ENCODE data around the gene FGF1. TPM values are rescaled to one million over a fixed set of nuclear protein-coding genes. Genes with fewer than 3 reads are reported as not detected.

FGF1 gene
- total and polyA plus RNA-seq, 9 donors = 5.5 to 12.1 (median 7.1) TPM

- Histone ChIP-seq H3K9me3 (replicated peaks; ENCODE audit: control insufficient read depth, low read depth, low read length) (no peaks in the 10 kb centered on the region), H3K36me3 (ENCODE audit: control insufficient read depth, insufficient read depth, low read length) (no peaks in the 10 kb centered on the region), H3K4me1 (ENCODE audit: control insufficient read depth, insufficient read depth, low read length) (peaks cover 21% of the 10 kb centered on the region), H3K27ac (ENCODE audit: low read length) (no peak overlapping the region), H3K4me3 (ENCODE audit: low read length) (no peak overlapping the region), H3K27me3 (ENCODE audit: control insufficient read depth, insufficient read depth, low read length) (no peaks in the 10 kb centered on the region)
- WGBS (ENCODE audit: insufficient coverage) = 76% methylated on average over 3 of the region's 8 CpGs
- no peak for DNase-seq
Measured at GRCh38 chr5:142719836-142720370, 34.0 kb upstream of the FGF1 start.

GRCh38 chr5:142717582-142718215, 31.8 kb upstream of the FGF1 start:
- Histone ChIP-seq H3K27ac (ENCODE audit: low read length) (peak overlapping the region; percentile 43), H3K27me3 (ENCODE audit: control insufficient read depth, insufficient read depth, low read length) (no peaks in the 10 kb centered on the region), H3K36me3 (ENCODE audit: control insufficient read depth, insufficient read depth, low read length) (no peaks in the 10 kb centered on the region), H3K9me3 (replicated peaks; ENCODE audit: control insufficient read depth, low read depth, low read length) (no peaks in the 10 kb centered on the region), H3K4me3 (ENCODE audit: low read length) (no peak overlapping the region), H3K4me1 (ENCODE audit: control insufficient read depth, insufficient read depth, low read length) (peaks cover 18% of the 10 kb centered on the region)
- WGBS (ENCODE audit: insufficient coverage) = 71% methylated on average over 9 of the region's 11 CpGs
- DNase-seq = peak; percentile 88

- 49% methylated on average over 3 of the region's 6 CpGs for WGBS (ENCODE audit: insufficient coverage)
- no peaks in the 10 kb centered on the region for H3K9me3 ChIP-seq (replicated peaks; ENCODE audit: control insufficient read depth, low read depth, low read length)
- no peaks in the 10 kb centered on the region for H3K27me3 ChIP-seq (ENCODE audit: control insufficient read depth, insufficient read depth, low read length)
- H3K4me3 ChIP-seq (ENCODE audit: low read length) = no peak overlapping the region
- peak overlapping the region; percentile 43 for H3K27ac ChIP-seq (ENCODE audit: low read length)
- H3K4me1 ChIP-seq (ENCODE audit: control insufficient read depth, insufficient read depth, low read length) = peaks cover 19% of the 10 kb centered on the region
- no peaks in the 10 kb centered on the region for H3K36me3 ChIP-seq (ENCODE audit: control insufficient read depth, insufficient read depth, low read length)
- peak; percentile 67 for DNase-seq
Measured at GRCh38 chr5:142716963-142717362, 31.1 kb upstream of the FGF1 start.

- no peak for DNase-seq
- no CpG with 5 or more reads among the region's 3 CpGs for WGBS (ENCODE audit: insufficient coverage)
- no peaks in the 10 kb centered on the region for H3K9me3 ChIP-seq (replicated peaks; ENCODE audit: control insufficient read depth, low read depth, low read length)
- peaks cover 9% of the 10 kb centered on the region for H3K4me1 ChIP-seq (ENCODE audit: control insufficient read depth, insufficient read depth, low read length)
- H3K4me3 ChIP-seq (ENCODE audit: low read length) = no peak overlapping the region
- H3K27me3 ChIP-seq (ENCODE audit: control insufficient read depth, insufficient read depth, low read length) = no peaks in the 10 kb centered on the region
- no peak overlapping the region for H3K27ac ChIP-seq (ENCODE audit: low read length)
- no peaks in the 10 kb centered on the region for H3K36me3 ChIP-seq (ENCODE audit: control insufficient read depth, insufficient read depth, low read length)
Measured at GRCh38 chr5:142715291-142715690, 29.4 kb upstream of the FGF1 start.

- no peaks in the 10 kb centered on the region for H3K9me3 ChIP-seq (replicated peaks; ENCODE audit: control insufficient read depth, low read depth, low read length)
- peak overlapping the region; percentile 87 for H3K27ac ChIP-seq (ENCODE audit: low read length)
- under 1% methylated on average over 26 of the region's 29 CpGs for WGBS (ENCODE audit: insufficient coverage)
- DNase-seq = peak; percentile 93
- peak overlapping the region; percentile 49 for H3K4me3 ChIP-seq (ENCODE audit: low read length)
- peaks cover 9% of the 10 kb centered on the region for H3K4me1 ChIP-seq (ENCODE audit: control insufficient read depth, insufficient read depth, low read length)
- no peaks in the 10 kb centered on the region for H3K36me3 ChIP-seq (ENCODE audit: control insufficient read depth, insufficient read depth, low read length)
- H3K27me3 ChIP-seq (ENCODE audit: control insufficient read depth, insufficient read depth, low read length) = no peaks in the 10 kb centered on the region
Measured at GRCh38 chr5:142713121-142713706, 27.3 kb upstream of the FGF1 start.

- Histone ChIP-seq H3K4me3 (ENCODE audit: low read length) (no peak overlapping the region), H3K27me3 (ENCODE audit: control insufficient read depth, insufficient read depth, low read length) (no peaks in the 10 kb centered on the region), H3K4me1 (ENCODE audit: control insufficient read depth, insufficient read depth, low read length) (peaks cover 9% of the 10 kb centered on the region), H3K27ac (ENCODE audit: low read length) (no peak overlapping the region), H3K36me3 (ENCODE audit: control insufficient read depth, insufficient read depth, low read length) (no peaks in the 10 kb centered on the region), H3K9me3 (replicated peaks; ENCODE audit: control insufficient read depth, low read depth, low read length) (no peaks in the 10 kb centered on the region)
- no CpG with 5 or more reads among the region's 3 CpGs for WGBS (ENCODE audit: insufficient coverage)
- no peak for DNase-seq
Measured at GRCh38 chr5:142703153-142703552, 17.3 kb upstream of the FGF1 start.

- no peak overlapping the region for H3K27ac ChIP-seq (ENCODE audit: low read length)
- H3K4me1 ChIP-seq (ENCODE audit: control insufficient read depth, insufficient read depth, low read length) = peaks cover 22% of the 10 kb centered on the region
- H3K4me3 ChIP-seq (ENCODE audit: low read length) = no peak overlapping the region
- WGBS (ENCODE audit: insufficient coverage) = 83% methylated on average over 1 of the region's 3 CpGs
- H3K36me3 ChIP-seq (ENCODE audit: control insufficient read depth, insufficient read depth, low read length) = no peaks in the 10 kb centered on the region
- no peak for DNase-seq
- no peaks in the 10 kb centered on the region for H3K9me3 ChIP-seq (replicated peaks; ENCODE audit: control insufficient read depth, low read depth, low read length)
- H3K27me3 ChIP-seq (ENCODE audit: control insufficient read depth, insufficient read depth, low read length) = no peaks in the 10 kb centered on the region
Measured at GRCh38 chr5:142701673-142702311, 15.9 kb upstream of the FGF1 start.

- 73% methylated on average over 2 of the region's 7 CpGs for WGBS (ENCODE audit: insufficient coverage)
- H3K27me3 ChIP-seq (ENCODE audit: control insufficient read depth, insufficient read depth, low read length) = no peaks in the 10 kb centered on the region
- no peak overlapping the region for H3K4me3 ChIP-seq (ENCODE audit: low read length)
Measured at GRCh38 chr5:142700566-142700965, 14.7 kb upstream of the FGF1 start.

GRCh38 chr5:142699184-142699720, 13.4 kb upstream of the FGF1 start:
- H3K4me3 ChIP-seq (ENCODE audit: low read length) = no peak overlapping the region
- H3K36me3 ChIP-seq (ENCODE audit: control insufficient read depth, insufficient read depth, low read length) = no peaks in the 10 kb centered on the region
- peak; percentile 97 for DNase-seq
- no peaks in the 10 kb centered on the region for H3K9me3 ChIP-seq (replicated peaks; ENCODE audit: control insufficient read depth, low read depth, low read length)
- peak overlapping the region; percentile 89 for H3K27ac ChIP-seq (ENCODE audit: low read length)
- WGBS (ENCODE audit: insufficient coverage) = 0% methylated on average over 3 of the region's 3 CpGs
- H3K4me1 ChIP-seq (ENCODE audit: control insufficient read depth, insufficient read depth, low read length) = peaks cover 33% of the 10 kb centered on the region
- H3K27me3 ChIP-seq (ENCODE audit: control insufficient read depth, insufficient read depth, low read length) = no peaks in the 10 kb centered on the region

More at GRCh38 chr5:142700566-142700965, 14.7 kb upstream of the FGF1 start:
- Histone ChIP-seq H3K36me3 (ENCODE audit: control insufficient read depth, insufficient read depth, low read length) (no peaks in the 10 kb centered on the region), H3K9me3 (replicated peaks; ENCODE audit: control insufficient read depth, low read depth, low read length) (no peaks in the 10 kb centered on the region), H3K27ac (ENCODE audit: low read length) (no peak overlapping the region), H3K4me1 (ENCODE audit: control insufficient read depth, insufficient read depth, low read length) (peaks cover 33% of the 10 kb centered on the region)
- no peak for DNase-seq
